GM12801 (cell line): ENCODE data around the gene XXYLT1.

ENCODE experiments used
- CTCF ChIP-seq: IDR thresholded peaks from one replicate; pipeline ENCODE4 v1.5.1; 2011; ENCODE audit warnings: control low read depth; ENCODE audit not compliant: insufficient read length; ENCODE audit errors: extremely low read depth

The XXYLT1 gene

GRCh38 chr3:195146131-195146530 is 124.8 kb downstream of the XXYLT1 start:
- TF ChIP-seq CTCF = no peak

GRCh38 chr3:195145579-195145978 is 125.4 kb downstream of the XXYLT1 start:
- no peak for TF ChIP-seq CTCF

- no peak for TF ChIP-seq CTCF
Observed at GRCh38 chr3:195143221-195143620, 127.7 kb downstream of the XXYLT1 start.

GRCh38 chr3:195142519-195142918 is 128.4 kb downstream of the XXYLT1 start:
- no peak for TF ChIP-seq CTCF

GRCh38 chr3:195140816-195141793 is 129.9 kb downstream of the XXYLT1 start:
- no peak for TF ChIP-seq CTCF

- no peak for TF ChIP-seq CTCF
Observed at GRCh38 chr3:195140410-195140809, 130.5 kb downstream of the XXYLT1 start.

GRCh38 chr3:195139876-195140240 is 131.1 kb downstream of the XXYLT1 start:
- no peak for TF ChIP-seq CTCF
